IMR-90 (cell line): ENCODE data around the gene SRMS. TPM values are rescaled to one million over a fixed set of nuclear protein-coding genes. Genes with fewer than 3 reads are reported as not detected.
A peak's percentile ranks its signal among the peaks of the same experiment; 100 is the strongest.

Experiments used
- ATAC-seq: fragments of 200-7000 bp; cut with Tn5 transposase; 2 replicates; pipeline ENCODE4 v1.9.1; 2020; ENCODE audit warnings: low read depth, mild to moderate bottlenecking, moderate library complexity
- BruUV-seq: library from RNA; stranded (reverse); fragments of 400-500 nt; replicated peaks from 2 replicates; lab custom pipeline; 2021; lab: Mats Ljungman, UMichigan
- CTCF ChIA-PET: fragments of 300-600 bp; formaldehyde crosslinking; extraction: SDS; loops from one replicate; lab custom pipeline; 2021; ENCODE audit warnings: antibody characterized with exemption; lab: Yijun Ruan, JAX
- POLR2A ChIA-PET: fragments of 300-600 bp; sonication (Branson Sonifier 250); formaldehyde crosslinking; loops from one replicate; lab custom pipeline; 2022; ENCODE audit warnings: antibody characterized with exemption; ENCODE audit not compliant: unreplicated experiment; lab: Charles Lee
- DNase-seq: peaks from one replicate; pipeline ENCODE4 v3.0.0; 2013
- H2AFZ ChIP-seq: replicated peaks from 2 replicates; pipeline ENCODE3; 2013; ENCODE audit warnings: low read length, mild to moderate bottlenecking; ENCODE audit not compliant: poor library complexity
- H2AK5ac ChIP-seq: 2 replicates; pipeline ENCODE4 v1.6.1; 2013; ENCODE audit warnings: low read depth, low read length, inconsistent platforms
- H2AK9ac ChIP-seq: replicated peaks from 2 replicates; pipeline ENCODE3; 2013; ENCODE audit warnings: mild to moderate bottlenecking, low read depth, low read length, moderate library complexity; ENCODE audit not compliant: poor library complexity
- H2BK120ac ChIP-seq: 2 replicates; pipeline ENCODE4 v1.6.1; 2013; ENCODE audit warnings: low read depth, low read length, inconsistent platforms
- H2BK15ac ChIP-seq: 3 replicates; pipeline ENCODE4 v1.6.1; 2013; ENCODE audit warnings: low read depth, low read length, inconsistent platforms
- H2BK20ac ChIP-seq: 2 replicates; pipeline ENCODE4 v1.6.1; 2013; ENCODE audit warnings: low read depth, mild to moderate bottlenecking, inconsistent platforms, low read length, moderate library complexity
- H2BK5ac ChIP-seq: 2 replicates; pipeline ENCODE4 v1.6.1; 2013; ENCODE audit warnings: mild to moderate bottlenecking, low read depth, low read length, inconsistent platforms; ENCODE audit not compliant: poor library complexity, severe bottlenecking
- H3K14ac ChIP-seq: replicated peaks from 2 replicates; pipeline ENCODE4 v1.6.1; 2013; ENCODE audit warnings: low read depth, low read length, inconsistent platforms
- H3K18ac ChIP-seq: 2 replicates; pipeline ENCODE4 v1.6.1; 2013; ENCODE audit warnings: low read depth, low read length, control low read depth
- H3K23ac ChIP-seq: 2 replicates; pipeline ENCODE4 v1.6.1; 2013; ENCODE audit warnings: low read depth, low read length, inconsistent platforms
- H3K27ac ChIP-seq: 2 replicates; pipeline ENCODE4 v1.5.1; 2013; ENCODE audit warnings: mild to moderate bottlenecking, control low read depth, low read length; ENCODE audit not compliant: insufficient read depth
- H3K27me3 ChIP-seq: 2 replicates; pipeline ENCODE4 v1.6.1; 2013; ENCODE audit warnings: low read length; ENCODE audit not compliant: control insufficient read depth, insufficient read depth
- H3K36me3 ChIP-seq: 2 replicates; pipeline ENCODE4 v1.6.1; 2013; ENCODE audit warnings: low read length, mixed read lengths; ENCODE audit not compliant: control insufficient read depth, insufficient read depth
- H3K4ac ChIP-seq: 2 replicates; pipeline ENCODE4 v1.6.1; 2013; ENCODE audit warnings: low read depth, low read length, inconsistent platforms
- H3K4me1 ChIP-seq: 2 replicates; pipeline ENCODE4 v1.6.1; 2013; ENCODE audit warnings: low read length, mixed read lengths; ENCODE audit not compliant: control insufficient read depth, insufficient read depth
- H3K4me2 ChIP-seq: 2 replicates; pipeline ENCODE4 v1.6.1; 2013; ENCODE audit warnings: low read depth, mild to moderate bottlenecking, control low read depth, low read length, moderate library complexity
- H3K4me3 ChIP-seq: 2 replicates; pipeline ENCODE4 v1.5.1; 2013; ENCODE audit warnings: low read depth, mild to moderate bottlenecking, control low read depth, low read length, moderate library complexity; ENCODE audit not compliant: insufficient read depth
- H3K56ac ChIP-seq: 2 replicates; pipeline ENCODE4 v1.6.1; 2013; ENCODE audit warnings: low read length, inconsistent platforms; ENCODE audit not compliant: insufficient read depth; ENCODE audit errors: extremely low read depth
- H3K79me1 ChIP-seq, 2 experiments: 2 replicates each; pipeline ENCODE4 v1.6.1; 2013; ENCODE audit warnings: low read length in 2 of 2, inconsistent platforms in 1 of 2, low read depth in 1 of 2
- H3K9ac ChIP-seq: 2 replicates; pipeline ENCODE4 v1.6.1; 2013; ENCODE audit warnings: low read depth, low read length, control low read depth
- H3K9me1 ChIP-seq: 2 replicates; pipeline ENCODE4 v1.6.1; 2013; ENCODE audit warnings: low read length, inconsistent platforms; ENCODE audit not compliant: insufficient read depth
- H3K9me3 ChIP-seq: 2 replicates; pipeline ENCODE4 v1.6.1; 2013; ENCODE audit warnings: low read length; ENCODE audit not compliant: control insufficient read depth, insufficient read depth
- H4K20me1 ChIP-seq: 2 replicates; pipeline ENCODE4 v1.6.1; 2013; ENCODE audit warnings: low read length, inconsistent platforms; ENCODE audit not compliant: insufficient read depth
- H4K5ac ChIP-seq: 2 replicates; pipeline ENCODE4 v1.6.1; 2013; ENCODE audit warnings: mild to moderate bottlenecking, low read depth, low read length, control low read depth
- H4K8ac ChIP-seq, 2 experiments: 2 replicates each; pipeline ENCODE4 v1.6.1; 2013; ENCODE audit warnings: low read depth in 2 of 2, low read length in 2 of 2, control low read depth in 1 of 2, inconsistent platforms in 1 of 2
- H4K91ac ChIP-seq: 2 replicates; pipeline ENCODE4 v1.6.1; 2013; ENCODE audit warnings: low read depth, low read length, inconsistent platforms; ENCODE audit not compliant: insufficient read depth
- BHLHE40 ChIP-seq: fragments of 150-350 bp; IDR thresholded peaks from 2 replicates; pipeline ENCODE4 v1.6.1; 2016; ENCODE audit warnings: mild to moderate bottlenecking, low read depth, low read length
- CEBPB ChIP-seq: IDR thresholded peaks from 2 replicates; pipeline ENCODE4 v1.6.1; 2012; ENCODE audit warnings: low read depth, low read length, improper control_type of control experiment
- CHD1 ChIP-seq: IDR thresholded peaks from 2 replicates; pipeline ENCODE4 v1.6.1; 2012; ENCODE audit warnings: low read depth, low read length, improper control_type of control experiment
- MAFK ChIP-seq: IDR thresholded peaks from 2 replicates; pipeline ENCODE4 v1.6.1; 2012; ENCODE audit warnings: low read depth, low read length, improper control_type of control experiment
- MAZ ChIP-seq: IDR thresholded peaks from 2 replicates; pipeline ENCODE4 v1.6.1; 2012; ENCODE audit warnings: low read depth, mild to moderate bottlenecking, low read length, improper control_type of control experiment, moderate library complexity, borderline replicate concordance
- MXI1 ChIP-seq: IDR thresholded peaks from 2 replicates; pipeline ENCODE4 v1.6.1; 2012; ENCODE audit warnings: low read depth, mild to moderate bottlenecking, low read length, moderate library complexity, borderline replicate concordance
- NFE2L2 ChIP-seq: fragments of 150-350 bp; IDR thresholded peaks from 2 replicates; pipeline ENCODE4 v1.6.1; 2016; ENCODE audit warnings: low read depth, mild to moderate bottlenecking, low read length
- POLR2A ChIP-seq: IDR thresholded peaks from 2 replicates; pipeline ENCODE4 v1.6.1; 2012; ENCODE audit warnings: mild to moderate bottlenecking, low read depth, low read length
- RCOR1 ChIP-seq: IDR thresholded peaks from 2 replicates; pipeline ENCODE4 v1.6.1; 2012; ENCODE audit warnings: mild to moderate bottlenecking, low read length, improper control_type of control experiment; ENCODE audit not compliant: insufficient replicate concordance
- RFX5 ChIP-seq: IDR thresholded peaks from 2 replicates; pipeline ENCODE4 v1.8.0; 2012; ENCODE audit warnings: low read depth, mild to moderate bottlenecking, low read length, moderate library complexity
- SMC3 ChIP-seq: fragments of 150-350 bp; IDR thresholded peaks from 2 replicates; pipeline ENCODE4 v1.6.1; 2016; ENCODE audit warnings: low read depth, mild to moderate bottlenecking, antibody characterized with exemption, low read length, moderate library complexity
- WGBS, 2 experiments: methylation state at CpG; one replicate each; pipeline versions ENCODE4 v1.1.5 to v1.1.7; 2013; ENCODE audit warnings: missing lambda C conversion rate in 2 of 2; ENCODE audit not compliant: insufficient read length in 1 of 2; ENCODE audit errors: extremely low coverage in 2 of 2; 5-methylcytosine and 5-hydroxymethylcytosine counted together
- dilution Hi-C: fragments of 300-500 bp; cut with HindIII; formaldehyde crosslinking; loops from one replicate; pipeline ENCODE4 v1.14.3; 2018; ENCODE audit warnings: low sequenced_read_pairs; ENCODE audit not compliant: unreplicated experiment
- in situ Hi-C: fragments of 300-500 bp; cut with MboI; formaldehyde crosslinking; loops from 3 replicates; pipeline ENCODE4 v1.14.3; 2019; ENCODE audit warnings: low sequenced_read_pairs, inconsistent platforms, mixed read lengths
- intact Hi-C: fragments of 100-400 bp; cut with micrococcal nuclease; formaldehyde crosslinking; loops from 2 replicates; pipeline ENCODE4 v1.10.0; 2022
- polyA plus RNA-seq, 3 experiments: library from polyadenylated mRNA; depleted of rRNA; stranded (reverse); fragments of >200 nt; gene quantifications; 2 replicates each; pipeline ENCODE4 v1.2.3, GENCODE V29; 2012; ENCODE audit warnings: low replicate concordance in 1 of 3
- total RNA-seq: library from RNA; depleted of rRNA; stranded (reverse); fragments of >200 nt; gene quantifications from 2 replicates; pipeline ENCODE4 v1.2.3, GENCODE V29; 2012
- TF ChIP-seq, protein P1 (sequence below): fragments of 150-350 bp; IDR thresholded peaks from 2 replicates; pipeline ENCODE4 v1.6.1; 2016; ENCODE audit warnings: low read depth, mild to moderate bottlenecking, low read length, moderate library complexity, borderline replicate concordance
- TF ChIP-seq, protein P2 (sequence below): conservative IDR thresholded peaks from 2 replicates; pipeline ENCODE4 v1.5.1; 2012; ENCODE audit warnings: mild to moderate bottlenecking, low read depth, low read length, improper control_type of control experiment
- TF ChIP-seq, protein P3 (sequence below): fragments of 150-350 bp; IDR thresholded peaks from 2 replicates; pipeline ENCODE4 v1.6.1; 2017; ENCODE audit warnings: mild to moderate bottlenecking, antibody characterized with exemption, low read length, low read depth

The SRMS gene
- total and polyA plus RNA-seq, 2 of the 4 experiments (the other 2 are of a cell fraction) = not detected

DNA sequence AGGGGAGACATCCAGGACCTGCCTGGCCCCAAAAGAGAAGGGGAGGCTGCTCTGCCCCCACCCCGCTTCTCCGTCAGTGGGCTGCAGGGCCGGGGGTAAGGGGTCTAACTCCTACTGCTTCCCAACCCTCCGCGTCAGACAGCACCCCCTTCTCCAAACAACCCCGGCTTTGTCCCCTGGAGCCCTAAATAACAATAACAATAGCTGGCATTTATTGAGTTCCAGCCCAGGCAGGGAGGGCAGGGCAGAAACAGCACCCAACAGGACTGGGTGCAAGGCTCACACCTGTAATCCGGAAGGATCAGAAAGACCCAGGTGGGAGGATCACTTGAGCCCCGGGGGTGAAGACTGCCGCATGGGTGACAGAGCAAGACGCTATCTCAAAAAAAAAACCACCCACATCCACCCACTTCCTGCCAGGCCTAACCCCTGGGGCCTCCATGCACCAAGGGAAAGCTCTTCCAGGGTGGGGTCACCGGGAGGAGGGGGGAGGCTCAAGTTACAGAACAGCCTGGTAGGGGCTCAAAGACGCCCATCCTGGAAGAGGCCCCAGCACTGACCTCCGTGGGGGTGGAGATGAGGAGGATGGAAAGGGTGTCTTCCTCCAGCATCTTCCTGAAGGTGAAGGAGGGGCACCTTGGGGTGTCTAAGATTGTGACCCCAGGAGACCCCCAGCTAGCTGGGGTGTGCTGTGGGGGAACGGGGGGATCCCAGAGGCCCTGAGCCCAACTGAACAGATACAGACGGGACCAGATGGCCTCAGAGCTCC is 5.1 kb upstream of the SRMS start:
- CTCF ChIA-PET = no interaction called here
- 50% methylated on average over 1 of the region's 15 CpGs; no CpG with 5 or more reads in 1 of the 2 experiments for WGBS, 2 experiments
- Histone ChIP-seq H3K14ac (no peak overlapping the region), H3K9me1 (no peaks in the 10 kb centered on the region), H3K56ac (no peak overlapping the region), H3K4me2 (no peak overlapping the region), H3K27ac (no peak overlapping the region), H3K9me3 (no peaks in the 10 kb centered on the region), H4K5ac (no peak overlapping the region), H3K4me1 (peaks cover 5% of the 10 kb centered on the region; the same call in 1 of the 2 replicates), H3K27me3 (peaks cover 16% of the 10 kb centered on the region), H3K36me3 (no peaks in the 10 kb centered on the region), H3K4ac (no peak overlapping the region), H2AK5ac (no peak overlapping the region), H4K20me1 (no peaks in the 10 kb centered on the region; the same call in 1 of the 2 replicates), H2AFZ (peak overlapping the region; percentile 13), H2BK120ac (no peak overlapping the region), H2BK20ac (no peak overlapping the region), H4K8ac (no peak overlapping the region), H2BK15ac (no peak overlapping the region), H3K23ac (no peak overlapping the region), H3K18ac (no peak overlapping the region), H3K79me1 (no peaks in the 10 kb centered on the region), H4K91ac (no peak overlapping the region), H2AK9ac (no peak overlapping the region), H3K4me3 (no peak overlapping the region), H2BK5ac (no peak overlapping the region), H3K9ac (no peak overlapping the region)
- dilution Hi-C loops = no loop called here
- intact Hi-C loops = no loop called here
- no TSS peak for BruUV-seq
- POLR2A ChIA-PET = no interaction called here
- ATAC-seq = no peak
- no peak for DNase-seq
- TF ChIP-seq BHLHE40 = no peak
- TF ChIP-seq RFX5 = no peak
- no peak for TF ChIP-seq CEBPB
- TF ChIP-seq, protein P1, sequence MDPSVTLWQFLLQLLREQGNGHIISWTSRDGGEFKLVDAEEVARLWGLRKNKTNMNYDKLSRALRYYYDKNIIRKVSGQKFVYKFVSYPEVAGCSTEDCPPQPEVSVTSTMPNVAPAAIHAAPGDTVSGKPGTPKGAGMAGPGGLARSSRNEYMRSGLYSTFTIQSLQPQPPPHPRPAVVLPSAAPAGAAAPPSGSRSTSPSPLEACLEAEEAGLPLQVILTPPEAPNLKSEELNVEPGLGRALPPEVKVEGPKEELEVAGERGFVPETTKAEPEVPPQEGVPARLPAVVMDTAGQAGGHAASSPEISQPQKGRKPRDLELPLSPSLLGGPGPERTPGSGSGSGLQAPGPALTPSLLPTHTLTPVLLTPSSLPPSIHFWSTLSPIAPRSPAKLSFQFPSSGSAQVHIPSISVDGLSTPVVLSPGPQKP = no peak
- TF ChIP-seq POLR2A = no peak
- TF ChIP-seq, protein P2, sequence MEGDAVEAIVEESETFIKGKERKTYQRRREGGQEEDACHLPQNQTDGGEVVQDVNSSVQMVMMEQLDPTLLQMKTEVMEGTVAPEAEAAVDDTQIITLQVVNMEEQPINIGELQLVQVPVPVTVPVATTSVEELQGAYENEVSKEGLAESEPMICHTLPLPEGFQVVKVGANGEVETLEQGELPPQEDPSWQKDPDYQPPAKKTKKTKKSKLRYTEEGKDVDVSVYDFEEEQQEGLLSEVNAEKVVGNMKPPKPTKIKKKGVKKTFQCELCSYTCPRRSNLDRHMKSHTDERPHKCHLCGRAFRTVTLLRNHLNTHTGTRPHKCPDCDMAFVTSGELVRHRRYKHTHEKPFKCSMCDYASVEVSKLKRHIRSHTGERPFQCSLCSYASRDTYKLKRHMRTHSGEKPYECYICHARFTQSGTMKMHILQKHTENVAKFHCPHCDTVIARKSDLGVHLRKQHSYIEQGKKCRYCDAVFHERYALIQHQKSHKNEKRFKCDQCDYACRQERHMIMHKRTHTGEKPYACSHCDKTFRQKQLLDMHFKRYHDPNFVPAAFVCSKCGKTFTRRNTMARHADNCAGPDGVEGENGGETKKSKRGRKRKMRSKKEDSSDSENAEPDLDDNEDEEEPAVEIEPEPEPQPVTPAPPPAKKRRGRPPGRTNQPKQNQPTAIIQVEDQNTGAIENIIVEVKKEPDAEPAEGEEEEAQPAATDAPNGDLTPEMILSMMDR = no peak
- TF ChIP-seq, protein P3, sequence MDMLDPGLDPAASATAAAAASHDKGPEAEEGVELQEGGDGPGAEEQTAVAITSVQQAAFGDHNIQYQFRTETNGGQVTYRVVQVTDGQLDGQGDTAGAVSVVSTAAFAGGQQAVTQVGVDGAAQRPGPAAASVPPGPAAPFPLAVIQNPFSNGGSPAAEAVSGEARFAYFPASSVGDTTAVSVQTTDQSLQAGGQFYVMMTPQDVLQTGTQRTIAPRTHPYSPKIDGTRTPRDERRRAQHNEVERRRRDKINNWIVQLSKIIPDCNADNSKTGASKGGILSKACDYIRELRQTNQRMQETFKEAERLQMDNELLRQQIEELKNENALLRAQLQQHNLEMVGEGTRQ = no peak
- no peak for TF ChIP-seq NFE2L2
- no peak for TF ChIP-seq MXI1
- no peak for TF ChIP-seq MAZ
- no peak for TF ChIP-seq CHD1
- no peak for TF ChIP-seq SMC3
- TF ChIP-seq RCOR1 = no peak
- no peak for TF ChIP-seq MAFK
- in situ Hi-C loops = no loop called here
